AG04449 (cell line): ENCODE data around the gene OR6A2.
"Not testable (repeated sequence)": the region's sequence is repeated elsewhere in the genome, so short reads cannot be mapped to it uniquely, and the experiment has no call there.

ENCODE experiments used
- CTCF ChIA-PET: fragments of 350-600 bp; formaldehyde crosslinking; extraction: SDS; loops from one replicate; lab custom pipeline; 2021; ENCODE audit warnings: antibody characterized with exemption; lab: Yijun Ruan, JAX
- POLR2A ChIA-PET: fragments of 400-600, 350-600 bp; formaldehyde crosslinking; extraction: SDS; loops from one replicate; lab custom pipeline; 2020; ENCODE audit warnings: antibody characterized with exemption, inconsistent platforms; lab: Yijun Ruan, JAX
- DNase-seq: peaks from one replicate; pipeline ENCODE4 v3.0.0-alpha.2; 2010; ENCODE audit warnings: low read depth, low spot score
- H3K4me3 ChIP-seq: 2 replicates; pipeline ENCODE4 v1.5.1; 2011; ENCODE audit warnings: low read depth, mild to moderate bottlenecking, control low read depth, low read length
- TF ChIP-seq, protein P1 (sequence below): IDR thresholded peaks from one replicate; pipeline ENCODE4 v1.5.1; 2011; ENCODE audit warnings: mild to moderate bottlenecking, moderate library complexity, low read length, control low read depth, inconsistent platforms; ENCODE audit not compliant: insufficient read depth; ENCODE audit errors: missing control alignments

Gene OR6A2

DNA sequence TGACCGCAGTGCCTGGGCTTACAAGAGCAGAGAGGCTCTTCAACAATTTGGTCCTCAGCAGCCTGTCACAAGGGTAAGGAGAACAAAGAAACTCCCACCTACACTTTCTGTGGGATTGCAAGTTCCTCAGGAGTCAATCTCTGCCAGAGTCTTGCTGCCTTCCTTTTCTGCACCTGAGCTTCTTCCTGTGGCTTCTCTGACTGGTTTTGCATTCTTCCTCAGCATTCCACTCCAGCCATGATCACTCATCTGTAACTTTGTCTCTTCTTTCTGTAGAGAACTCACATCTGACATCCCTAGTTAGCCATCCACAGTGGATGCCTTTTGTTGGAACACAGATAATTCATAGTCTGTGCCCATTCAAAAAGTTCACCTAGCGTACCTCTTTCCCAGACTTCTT lies 14.2 kb upstream of the OR6A2 start:
- CTCF ChIA-PET: interaction anchor here (1.0 to 1.8 kb wide), 3 partner anchors 10 to 465 kb away, joined by 3 to 11 read pairs (median 3); no protein-coding TSS in a partner anchor
- no peak for DNase-seq
- H3K4me3 ChIP-seq: no peak overlapping the region
- TF ChIP-seq, protein P1, sequence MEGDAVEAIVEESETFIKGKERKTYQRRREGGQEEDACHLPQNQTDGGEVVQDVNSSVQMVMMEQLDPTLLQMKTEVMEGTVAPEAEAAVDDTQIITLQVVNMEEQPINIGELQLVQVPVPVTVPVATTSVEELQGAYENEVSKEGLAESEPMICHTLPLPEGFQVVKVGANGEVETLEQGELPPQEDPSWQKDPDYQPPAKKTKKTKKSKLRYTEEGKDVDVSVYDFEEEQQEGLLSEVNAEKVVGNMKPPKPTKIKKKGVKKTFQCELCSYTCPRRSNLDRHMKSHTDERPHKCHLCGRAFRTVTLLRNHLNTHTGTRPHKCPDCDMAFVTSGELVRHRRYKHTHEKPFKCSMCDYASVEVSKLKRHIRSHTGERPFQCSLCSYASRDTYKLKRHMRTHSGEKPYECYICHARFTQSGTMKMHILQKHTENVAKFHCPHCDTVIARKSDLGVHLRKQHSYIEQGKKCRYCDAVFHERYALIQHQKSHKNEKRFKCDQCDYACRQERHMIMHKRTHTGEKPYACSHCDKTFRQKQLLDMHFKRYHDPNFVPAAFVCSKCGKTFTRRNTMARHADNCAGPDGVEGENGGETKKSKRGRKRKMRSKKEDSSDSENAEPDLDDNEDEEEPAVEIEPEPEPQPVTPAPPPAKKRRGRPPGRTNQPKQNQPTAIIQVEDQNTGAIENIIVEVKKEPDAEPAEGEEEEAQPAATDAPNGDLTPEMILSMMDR: no peak
- POLR2A ChIA-PET: no interaction called here

DNA sequence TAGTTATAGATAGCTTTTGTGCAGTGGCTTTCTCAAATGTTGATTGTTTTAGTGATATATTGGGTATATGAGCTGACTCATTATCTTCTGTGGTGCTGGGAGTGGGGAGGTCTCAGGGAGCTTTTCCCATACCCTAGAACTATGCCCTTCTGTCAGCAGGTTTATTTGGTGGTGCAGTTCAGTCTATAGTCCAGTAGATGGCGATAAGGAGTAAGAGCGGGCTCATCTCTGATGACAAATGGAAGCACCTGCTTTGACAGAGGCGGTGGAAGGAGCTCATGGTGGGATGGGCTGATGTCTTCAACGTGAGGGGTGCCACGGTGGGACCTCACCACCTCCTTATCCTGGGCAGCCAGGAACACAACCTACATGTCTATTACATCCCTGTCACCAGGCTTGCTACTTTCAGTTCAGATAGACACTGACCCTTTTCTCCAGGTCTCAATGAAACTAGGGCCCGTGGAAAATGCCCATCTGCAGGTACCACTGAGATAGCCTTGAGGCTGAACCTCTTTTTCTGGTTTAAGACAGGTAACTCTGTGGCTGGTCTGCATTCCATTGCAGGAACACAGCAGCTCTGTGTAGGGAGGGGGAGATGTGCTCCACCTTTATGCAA lies 13.0 kb upstream of the OR6A2 start:
- no peak for DNase-seq
- TF ChIP-seq, protein P1: peak; percentile 78
- ChIA-PET CTCF (interaction anchor here (0.5 to 3.1 kb wide), 34 partner anchors 8 to 882 kb away, joined by 3 to 21 read pairs (median 4); partner anchors contain the start of genes NLRP14, OR6A2, ZNF214 and ZNF215), POLR2A (no interaction called here)
- H3K4me3 ChIP-seq: no peak overlapping the region

DNA sequence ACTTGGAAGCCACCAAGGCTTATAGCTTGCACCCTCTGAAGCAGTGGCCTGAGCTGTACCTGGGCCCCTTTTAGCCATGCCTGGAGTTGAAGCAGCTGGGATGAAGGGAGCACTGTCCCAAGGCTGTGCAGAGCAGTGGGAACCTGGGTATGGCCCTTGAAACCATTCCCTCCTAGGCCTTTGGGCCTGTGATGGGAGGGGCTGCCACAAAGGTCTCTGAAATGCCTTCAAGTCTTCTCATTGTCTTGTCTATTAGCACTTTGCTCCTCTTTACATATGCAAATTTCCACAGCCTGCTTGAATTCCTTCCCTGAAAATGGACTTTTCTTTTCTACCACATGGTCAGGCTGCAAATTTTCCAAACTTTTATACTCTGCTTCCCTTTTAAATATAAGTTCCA lies 1.6 kb upstream of the OR6A2 start:
- DNase-seq, H3K4me3 ChIP-seq, POLR2A ChIA-PET: not testable (repeated sequence)
- CTCF ChIA-PET: interaction anchor here (2.5 kb wide), 1 partner anchor 11 kb away, joined by 11 read pairs; no protein-coding TSS in a partner anchor

DNA sequence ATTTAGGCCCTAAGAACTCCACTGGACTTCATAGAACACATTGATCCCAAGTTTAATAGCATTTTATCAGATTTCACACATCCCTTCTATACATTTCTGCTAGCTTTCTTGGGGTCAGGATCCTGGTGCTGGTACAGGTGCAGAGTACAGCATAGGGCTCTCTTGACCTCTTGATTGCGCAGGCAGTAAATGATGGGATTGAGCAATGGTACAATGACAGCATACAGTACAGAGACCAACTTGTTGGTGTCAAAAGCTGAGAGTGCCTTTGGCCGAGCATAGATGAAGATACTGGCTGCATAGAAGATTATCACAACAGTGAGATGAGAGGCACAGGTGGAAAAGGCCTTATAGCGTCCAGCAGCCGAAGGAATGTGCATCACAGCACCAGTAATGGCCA lies 4.8 kb downstream of the OR6A2 start:
- no peak overlapping the region for H3K4me3 ChIP-seq
- TF ChIP-seq, protein P1: no peak
- POLR2A ChIA-PET: no interaction called here
- no peak for DNase-seq
- CTCF ChIA-PET: no interaction called here

DNA sequence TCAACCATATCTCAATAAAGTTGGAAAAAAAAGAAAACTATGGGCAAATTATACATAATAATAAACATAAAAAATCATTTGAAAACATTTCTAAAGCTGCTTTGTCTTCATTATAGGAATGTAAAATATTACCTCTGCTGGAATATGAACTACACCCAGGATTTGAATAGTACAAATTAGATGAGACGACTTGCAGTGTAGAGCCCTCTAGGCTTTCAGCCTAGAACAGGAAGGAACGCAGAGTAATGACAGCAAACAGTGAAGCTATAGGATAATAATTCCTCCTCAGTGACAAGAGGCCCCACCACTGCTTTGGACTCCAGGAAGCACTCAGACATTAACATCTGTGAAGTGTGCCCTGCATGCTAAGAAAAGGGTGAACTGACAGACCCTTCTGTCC lies 8.9 kb downstream of the OR6A2 start:
- ChIA-PET CTCF (interaction anchor here (1.8 kb wide), 1 partner anchor 22 kb away, joined by 6 read pairs; no protein-coding TSS in a partner anchor), POLR2A (no interaction called here)
- no peak for DNase-seq
- no peak overlapping the region for H3K4me3 ChIP-seq
- TF ChIP-seq, protein P1: no peak

DNA sequence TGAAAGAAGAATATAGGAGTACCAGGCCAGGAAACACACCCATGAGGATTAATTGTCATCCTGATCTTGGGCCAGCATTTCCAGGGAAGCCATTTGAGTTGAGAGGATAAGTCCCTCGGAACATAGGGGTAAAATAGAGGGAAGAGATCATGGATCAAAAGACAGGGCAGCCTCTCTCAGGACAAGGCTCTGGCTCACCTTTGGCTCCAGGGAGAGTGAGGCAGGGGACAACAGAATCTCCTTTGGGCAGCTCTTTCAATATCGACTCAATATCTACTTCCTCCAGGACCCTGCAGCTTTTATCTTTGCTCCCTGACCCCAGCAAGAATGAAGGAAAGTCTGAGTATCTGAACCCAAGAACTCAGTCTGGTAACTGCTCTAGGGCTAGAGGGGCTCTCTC lies 16.8 kb downstream of the OR6A2 start, which contains the start of gene OR2AG1:
OR2AG1 (plus strand) TSS at position 301 of the 400 bp plus-strand sequence. CDS start 2,018 bp downstream, outside the sequence.
- ChIA-PET POLR2A (no interaction called here), CTCF (interaction anchor here (1.5 kb wide), 1 partner anchor 27 kb away, joined by 4 read pairs; no protein-coding TSS in a partner anchor)
- TF ChIP-seq, protein P1: no peak
- no peak within 1 kb of the TSS for H3K4me3 ChIP-seq
- no peak for DNase-seq
